Fibroblast of mammary gland (primary cell): Measurements from ENCODE around the gene CORO6.

Experiments used
- DNase-seq: peaks from one replicate; pipeline ENCODE4 v3.0.0-alpha.2; 2010; ENCODE audit warnings: low read depth
- H3K4me3 ChIP-seq: 2 replicates; pipeline ENCODE4 v1.5.1; 2011; ENCODE audit warnings: low read depth, mild to moderate bottlenecking, low read length, moderate library complexity; ENCODE audit not compliant: control insufficient read depth
- TF ChIP-seq, protein P1 (sequence below): conservative IDR thresholded peaks from 2 replicates; pipeline ENCODE4 v1.5.1; 2011; ENCODE audit warnings: low read depth, low read length, inconsistent platforms; ENCODE audit not compliant: control insufficient read depth, insufficient read depth

The CORO6 gene

GRCh38 chr17:29575511-29576213, 47.0 kb downstream of the CORO6 start:
- no peak for DNase-seq
- H3K4me3 ChIP-seq, result no peak overlapping the region
- TF ChIP-seq, protein P1, sequence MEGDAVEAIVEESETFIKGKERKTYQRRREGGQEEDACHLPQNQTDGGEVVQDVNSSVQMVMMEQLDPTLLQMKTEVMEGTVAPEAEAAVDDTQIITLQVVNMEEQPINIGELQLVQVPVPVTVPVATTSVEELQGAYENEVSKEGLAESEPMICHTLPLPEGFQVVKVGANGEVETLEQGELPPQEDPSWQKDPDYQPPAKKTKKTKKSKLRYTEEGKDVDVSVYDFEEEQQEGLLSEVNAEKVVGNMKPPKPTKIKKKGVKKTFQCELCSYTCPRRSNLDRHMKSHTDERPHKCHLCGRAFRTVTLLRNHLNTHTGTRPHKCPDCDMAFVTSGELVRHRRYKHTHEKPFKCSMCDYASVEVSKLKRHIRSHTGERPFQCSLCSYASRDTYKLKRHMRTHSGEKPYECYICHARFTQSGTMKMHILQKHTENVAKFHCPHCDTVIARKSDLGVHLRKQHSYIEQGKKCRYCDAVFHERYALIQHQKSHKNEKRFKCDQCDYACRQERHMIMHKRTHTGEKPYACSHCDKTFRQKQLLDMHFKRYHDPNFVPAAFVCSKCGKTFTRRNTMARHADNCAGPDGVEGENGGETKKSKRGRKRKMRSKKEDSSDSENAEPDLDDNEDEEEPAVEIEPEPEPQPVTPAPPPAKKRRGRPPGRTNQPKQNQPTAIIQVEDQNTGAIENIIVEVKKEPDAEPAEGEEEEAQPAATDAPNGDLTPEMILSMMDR, result no peak

DNA sequence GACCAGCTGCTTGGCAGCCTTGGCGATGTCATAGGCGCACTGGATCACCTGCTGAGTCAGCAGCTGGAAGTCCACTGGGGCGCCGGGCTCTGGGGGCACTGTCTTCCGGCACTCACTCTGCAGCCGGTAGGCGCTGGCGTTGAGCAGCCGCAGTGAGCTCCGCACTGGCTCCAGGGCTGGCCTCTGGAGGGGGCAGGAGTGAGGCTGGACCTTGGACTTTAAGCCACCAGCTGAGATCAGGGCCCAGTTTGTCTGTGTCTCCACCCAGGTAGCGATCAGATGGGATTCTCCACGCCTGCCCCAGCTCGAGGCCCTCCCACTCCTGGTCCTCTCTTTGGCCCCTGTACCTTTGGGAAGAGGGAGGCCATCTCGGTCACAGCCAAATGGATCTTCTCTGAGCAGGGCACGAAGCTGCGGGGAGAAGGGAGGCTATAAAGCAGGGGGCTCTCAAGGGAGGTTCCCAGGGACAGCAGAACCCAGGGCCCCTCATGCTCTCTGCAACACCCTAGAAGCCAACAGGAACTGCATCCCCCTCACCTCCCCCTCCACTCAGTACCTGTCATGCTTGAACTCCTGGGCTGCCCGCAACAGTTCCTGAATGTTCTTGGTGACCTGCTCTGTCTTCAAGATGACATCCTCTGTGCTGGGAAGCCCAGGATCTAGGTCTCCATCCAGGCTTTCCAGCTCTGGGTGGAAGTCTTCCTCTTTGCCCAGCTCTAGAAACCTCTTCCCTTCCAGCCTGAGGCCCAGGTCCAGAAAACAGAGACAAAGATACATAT, 47.8 kb downstream of the CORO6 start:
- TF ChIP-seq, protein P1, result no peak
- no peak for DNase-seq
- no peak overlapping the region for H3K4me3 ChIP-seq

GRCh38 chr17:29573871-29574731, 48.6 kb downstream of the CORO6 start:
- DNase-seq, result no peak
- TF ChIP-seq, protein P1, result no peak
- H3K4me3 ChIP-seq, result no peak overlapping the region

- TF ChIP-seq, protein P1, result no peak
- DNase-seq, result no peak
Observed at GRCh38 chr17:29573558-29573869, 49.2 kb downstream of the CORO6 start.

GRCh38 chr17:29572691-29573557, 49.8 kb downstream of the CORO6 start:
- H3K4me3 ChIP-seq, result no peak overlapping the region
- TF ChIP-seq, protein P1, result peak; percentile 42
- DNase-seq, result peak; percentile 63

More at GRCh38 chr17:29573558-29573869, 49.2 kb downstream of the CORO6 start:
- no peak overlapping the region for H3K4me3 ChIP-seq

- TF ChIP-seq, protein P1, result no peak
- DNase-seq, result no peak
- no peak overlapping the region for H3K4me3 ChIP-seq
Observed at GRCh38 chr17:29571883-29572681, 50.6 kb downstream of the CORO6 start.
